Left lobe of liver (tissue), 2 donors: ENCODE data around the gene PAQR8. TPM values are rescaled to one million over a fixed set of nuclear protein-coding genes. Genes with fewer than 3 reads are reported as not detected.
A peak's percentile ranks its signal among the peaks of the same experiment; 100 is the strongest.
"Not testable (repeated sequence)": the region's sequence is repeated elsewhere in the genome, so short reads cannot be mapped to it uniquely, and the experiment has no call there.

Experiments used
- ATAC-seq: fragments of 200-7000 bp; cut with Tn5 transposase; one replicate; pipeline ENCODE4 v1.9.1; 2020; ENCODE audit warnings: mild to moderate bottlenecking, moderate library complexity
- DNase-seq: peaks from one replicate; pipeline ENCODE4 v3.0.0-alpha.2; 2020; ENCODE audit warnings: low spot score
- total RNA-seq: library from RNA; stranded (reverse); gene quantifications from one replicate; pipeline ENCODE4 v1.2.1, GENCODE V29; 2021
- donor health status: DM: no; HTN: no; CAD: no; lungs with moderate emphysema.
- donor health status: DM: no; HTN: yes; CAD: no.

The PAQR8 gene
- total RNA-seq, 1 donor from 2014 or later, result 0.75 TPM

DNA sequence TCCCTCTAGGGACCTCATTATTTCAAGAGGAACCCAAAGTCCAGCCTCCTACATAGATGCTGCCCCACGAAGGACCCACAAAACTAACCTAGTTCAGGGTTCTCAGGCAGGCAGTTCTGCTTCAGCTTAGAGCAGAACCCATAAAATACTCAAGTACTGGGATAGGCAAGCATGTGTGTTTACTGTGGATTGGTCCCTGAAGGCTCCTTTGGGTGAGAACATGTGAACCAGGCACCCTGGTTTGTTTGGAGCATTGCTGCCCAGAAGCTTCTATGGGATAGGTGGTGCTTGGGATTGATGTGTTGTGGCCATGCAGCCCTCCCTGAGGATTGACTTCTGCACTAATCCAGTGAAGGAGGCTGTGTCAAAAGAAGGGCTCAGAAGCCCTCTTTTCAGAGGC is 43.3 kb downstream of the PAQR8 start:
- ATAC-seq (no peak), DNase-seq (no peak)

- DNase-seq (no peak), ATAC-seq (peak; percentile 92)
These were observed 45.5 kb downstream of the PAQR8 start for GRCh38 chr6:52407467-52407866.

DNA sequence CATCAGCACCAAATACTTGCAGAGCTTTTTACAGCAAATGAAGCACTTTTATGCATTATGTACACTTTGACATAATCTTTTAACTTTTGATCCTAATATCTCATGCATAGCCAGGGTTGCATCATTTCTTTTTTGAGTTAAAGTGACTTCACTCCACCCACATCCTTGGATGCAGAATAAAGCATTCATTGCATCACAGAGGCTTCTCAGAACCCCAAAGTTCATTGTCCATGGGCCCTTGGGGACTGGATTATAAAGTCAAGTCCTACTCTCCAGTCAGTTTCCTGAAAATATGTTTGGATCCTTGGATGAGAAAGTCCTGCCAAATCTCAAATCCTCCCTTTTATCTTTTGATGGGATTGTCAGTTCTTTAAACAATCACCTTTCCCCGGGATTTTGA is 47.5 kb downstream of the PAQR8 start:
- DNase-seq (no peak), ATAC-seq (no peak)

GRCh38 chr6:52410979-52411378 is 49.0 kb downstream of the PAQR8 start:
- ATAC-seq, result no peak
- no peak for DNase-seq

DNA sequence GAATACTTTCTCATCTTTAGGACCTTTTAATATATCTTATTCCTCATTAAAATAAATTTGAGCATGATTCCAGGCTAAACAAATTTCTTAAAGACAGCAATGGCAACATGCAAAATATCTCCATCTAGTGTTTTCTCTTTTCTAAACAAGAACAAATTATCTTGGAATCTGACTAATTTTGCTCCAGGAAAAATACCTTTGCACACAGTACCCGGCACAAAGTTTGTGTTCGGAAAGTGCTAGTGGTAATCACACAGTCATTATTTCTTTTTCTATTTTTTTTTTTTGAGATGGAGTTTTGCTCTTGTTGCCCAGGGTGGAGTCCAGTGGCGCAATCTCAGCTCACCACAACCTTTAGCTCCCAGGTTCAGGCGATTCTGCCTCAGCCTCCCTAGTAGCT is 50.0 kb downstream of the PAQR8 start:
- DNase-seq, result no peak
- no peak for ATAC-seq

- ATAC-seq, result no peak
- no peak for DNase-seq
These were observed 53.4 kb downstream of the PAQR8 start for GRCh38 chr6:52415333-52415732.

- no peak for ATAC-seq
- no peak for DNase-seq
These were observed 54.1 kb downstream of the PAQR8 start for GRCh38 chr6:52415917-52416628.

DNA sequence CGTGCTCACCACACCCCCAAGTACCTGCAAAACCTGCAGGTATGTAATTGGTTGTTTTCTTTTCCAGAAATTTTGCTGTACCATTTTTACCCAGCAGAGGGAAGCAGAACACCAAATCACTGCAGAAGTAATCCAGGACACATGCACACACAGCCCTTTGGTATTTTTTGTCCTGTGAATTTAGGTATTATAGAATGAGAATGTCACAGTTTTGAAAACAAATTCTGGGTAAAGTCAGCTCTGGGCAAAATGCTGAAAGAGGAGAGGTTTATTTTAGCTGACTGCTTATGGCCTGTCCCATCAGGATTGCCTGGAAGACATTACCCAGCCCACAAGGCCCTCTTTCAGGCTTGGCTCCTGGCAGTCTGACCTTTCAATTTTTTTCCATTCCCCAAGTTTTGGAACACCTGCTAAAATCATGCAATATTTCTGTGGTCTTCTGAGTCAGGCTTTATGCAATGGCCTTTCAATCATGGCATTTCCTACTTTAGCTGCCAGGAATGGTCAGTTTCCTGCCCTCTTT is 54.7 kb downstream of the PAQR8 start:
- DNase-seq (no peak), ATAC-seq (peak; percentile 54)

GRCh38 chr6:52417675-52418111 is 55.7 kb downstream of the PAQR8 start:
- ATAC-seq (no peak), DNase-seq (no peak)

- no peak for DNase-seq
These were observed 56.7 kb downstream of the PAQR8 start for GRCh38 chr6:52418606-52419005.

DNA sequence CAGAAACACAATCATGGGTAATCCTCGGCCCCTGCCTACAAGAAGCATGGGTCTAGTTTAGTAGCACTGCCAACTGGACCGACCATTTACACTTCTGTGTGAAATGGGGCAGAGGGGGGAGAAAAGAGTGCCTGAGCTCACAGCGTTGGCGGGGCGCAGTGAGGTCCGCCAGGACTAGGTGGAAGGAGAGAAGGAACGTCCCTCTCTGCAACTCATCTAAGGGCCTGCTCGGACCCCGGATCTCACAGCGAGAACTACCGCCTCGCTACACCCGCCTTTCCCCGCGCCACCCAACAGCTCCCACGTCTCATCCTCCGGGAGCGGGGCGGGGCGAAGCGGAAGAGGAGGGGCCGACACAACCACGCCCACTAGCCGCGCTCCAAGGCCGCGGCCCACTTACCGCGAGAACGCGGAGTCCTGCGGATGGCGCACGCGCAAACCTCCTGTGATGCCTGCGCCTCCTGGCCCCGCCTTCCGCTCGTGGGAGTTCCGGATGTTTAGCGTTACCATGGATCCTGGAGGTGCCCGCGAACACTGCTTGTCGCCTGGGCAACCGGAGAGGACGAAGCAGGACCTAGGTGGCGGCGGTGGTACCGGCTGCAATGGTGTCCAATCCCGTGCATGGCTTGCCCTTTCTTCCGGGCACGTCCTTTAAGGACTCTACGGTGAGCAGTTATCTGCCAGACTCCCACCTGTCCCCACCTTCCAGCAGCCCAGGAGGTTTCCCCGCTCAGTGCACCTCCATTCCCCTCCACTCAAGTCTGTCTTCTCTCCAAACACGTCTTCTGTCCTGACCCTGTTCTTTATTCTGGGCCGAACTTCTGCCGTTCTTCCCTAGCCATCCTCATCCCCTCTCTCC is 58.1 kb downstream of the PAQR8 start, which contains the start of gene EFHC1:
Gene EFHC1, plus strand, starts transcription at position 534 of the 859 bp plus-strand sequence. Its CDS starts 69 bp downstream, at position 603.
- ATAC-seq (peak; percentile 97), DNase-seq (peak; percentile 99)

More at GRCh38 chr6:52418606-52419005, 56.7 kb downstream of the PAQR8 start:
- ATAC-seq, result no peak

- DNase-seq (no peak), ATAC-seq (peak; percentile 3)
These were observed 58.9 kb downstream of the PAQR8 start for GRCh38 chr6:52420668-52421358.

DNA sequence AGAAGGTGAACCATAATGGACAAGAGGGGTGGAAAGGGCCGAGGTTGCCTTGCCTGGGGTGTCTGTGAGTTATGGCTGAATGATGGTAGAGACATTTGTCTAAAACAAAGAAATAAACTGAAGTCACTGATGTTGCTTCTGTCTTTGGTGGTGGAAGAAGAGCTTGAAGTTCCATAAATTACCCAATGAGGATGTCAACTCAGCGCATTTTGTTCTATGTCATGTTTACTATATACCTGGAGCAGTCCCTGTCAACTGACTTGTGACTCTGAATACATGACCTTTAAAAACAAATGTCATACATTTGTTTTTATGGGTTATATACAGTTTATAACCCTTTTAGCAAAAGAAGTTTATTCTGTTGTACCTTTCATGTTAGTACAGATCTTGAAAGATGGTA is 60.2 kb downstream of the PAQR8 start:
- DNase-seq, result no peak
- ATAC-seq, result no peak

- ATAC-seq, result no peak
- no peak for DNase-seq
These were observed 61.5 kb downstream of the PAQR8 start for GRCh38 chr6:52423448-52423847.

DNA sequence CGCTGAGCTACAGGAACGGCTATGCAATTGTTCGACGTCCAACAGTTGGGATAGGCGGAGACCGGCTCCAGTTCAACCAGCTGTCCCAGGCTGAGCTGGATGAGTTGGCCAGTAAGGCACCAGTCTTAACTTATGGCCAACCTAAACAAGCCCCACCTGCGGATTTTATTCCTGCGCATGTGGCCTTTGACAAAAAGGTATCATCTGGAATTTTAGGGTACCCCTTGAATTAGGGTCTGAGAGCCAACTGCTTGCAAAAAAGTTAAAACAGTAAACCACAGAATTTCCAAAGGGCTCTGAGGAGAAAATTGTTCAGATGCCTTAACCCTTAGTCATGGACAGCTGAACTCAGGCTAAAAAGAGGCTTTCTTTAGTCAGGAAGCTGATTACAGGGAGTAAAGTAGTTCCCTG is 62.0 kb downstream of the PAQR8 start:
- DNase-seq (no peak), ATAC-seq (no peak)

DNA sequence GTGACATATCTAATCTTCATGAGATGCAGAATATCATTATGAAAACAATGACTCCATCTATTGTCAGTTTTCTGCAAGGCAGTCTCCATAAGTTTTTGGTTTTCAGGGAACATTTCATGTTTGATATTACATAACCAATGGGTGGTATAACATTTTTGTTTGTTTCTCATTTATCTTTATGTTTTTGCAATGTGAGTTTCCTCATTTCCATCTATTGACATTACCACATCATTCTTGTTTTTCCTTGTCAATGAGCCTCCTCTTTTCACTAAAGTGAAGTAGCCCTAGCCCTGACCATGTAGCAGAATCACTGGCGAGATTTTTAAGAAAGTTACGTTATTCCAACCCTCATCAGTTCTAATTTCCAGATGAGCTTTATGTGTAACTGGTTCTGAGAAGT is 62.6 kb downstream of the PAQR8 start:
- DNase-seq (no peak), ATAC-seq (no peak)

- peak; percentile 84 for ATAC-seq
- no peak for DNase-seq
These were observed 64.7 kb downstream of the PAQR8 start for GRCh38 chr6:52426667-52427066.

DNA sequence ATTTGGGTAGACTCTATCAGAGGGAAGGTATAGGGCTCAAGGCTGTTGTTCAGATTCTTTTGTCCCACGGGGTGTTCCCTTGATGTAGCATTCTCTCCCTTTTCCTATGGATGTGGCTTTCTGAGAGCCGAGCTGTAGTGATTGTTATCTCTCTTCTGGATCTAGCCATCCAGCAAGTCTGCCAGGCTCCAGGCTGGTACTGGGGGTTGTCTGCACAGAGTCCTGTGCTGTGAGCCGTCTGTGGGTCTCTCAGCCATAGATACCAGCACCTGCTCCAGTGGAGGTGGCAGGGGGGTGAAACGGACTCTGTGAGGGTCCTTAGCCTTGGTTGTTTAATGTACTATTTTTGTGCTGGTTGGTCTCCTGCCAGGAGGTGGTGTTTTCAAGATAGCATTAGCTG is 71.3 kb downstream of the PAQR8 start:
- not testable (repeated sequence) for ATAC-seq, DNase-seq

- no peak for ATAC-seq
These were observed 73.4 kb downstream of the PAQR8 start for GRCh38 chr6:52435345-52435744.

DNA sequence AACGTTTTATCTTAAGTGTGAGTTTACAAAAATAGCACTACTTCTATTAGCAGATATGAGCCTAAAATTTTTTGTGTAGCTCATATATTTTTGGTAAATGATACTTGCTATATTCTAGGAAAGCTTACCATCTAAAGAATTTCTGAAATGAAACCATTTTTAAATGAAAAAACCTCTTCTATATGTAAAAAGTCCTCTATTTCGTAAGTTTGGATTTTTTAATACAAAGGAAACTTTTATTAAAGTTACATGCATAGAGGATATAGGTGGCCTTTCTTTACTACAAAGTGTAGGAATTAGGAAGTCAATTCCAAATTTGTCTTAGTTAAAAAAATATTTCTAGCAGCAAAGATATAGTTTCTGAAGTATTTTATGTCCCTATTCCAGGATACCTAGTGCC is 77.0 kb downstream of the PAQR8 start:
- ATAC-seq (no peak), DNase-seq (no peak)

More at GRCh38 chr6:52435345-52435744, 73.4 kb downstream of the PAQR8 start:
- no peak for DNase-seq

DNA sequence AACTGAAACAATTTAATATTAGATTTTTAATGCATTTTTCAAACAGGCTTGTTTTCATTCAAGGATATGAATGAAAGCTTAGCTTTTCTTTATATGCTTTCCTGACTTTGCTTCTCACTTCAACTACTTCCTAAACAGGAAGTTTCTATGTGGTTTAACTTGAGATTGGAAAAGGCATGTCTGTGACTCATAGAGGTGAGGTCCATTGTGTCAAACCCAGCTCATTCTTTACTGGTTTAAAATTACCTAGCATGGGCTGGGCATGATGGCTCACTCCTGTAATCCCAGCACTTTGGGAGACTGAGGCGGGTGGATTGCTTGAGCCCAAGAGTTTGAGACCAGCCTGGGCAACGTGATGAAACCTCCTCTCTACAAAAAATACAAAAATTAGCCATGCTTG is 92.6 kb downstream of the PAQR8 start:
- DNase-seq, result no peak
- no peak for ATAC-seq
